NCI-H2081 treated with DMSO at 0.1 percent for 48 hours (cell line): ENCODE measurements around the gene SLFN12L.
"Not testable (repeated sequence)": the region's sequence is repeated elsewhere in the genome, so short reads cannot be mapped to it uniquely, and the experiment has no call there.

ENCODE experiments used
- DNase-seq: peaks from one replicate; lab custom pipeline; 2025; lab: John Stamatoyannopoulos, UW

SLFN12L gene

DNA sequence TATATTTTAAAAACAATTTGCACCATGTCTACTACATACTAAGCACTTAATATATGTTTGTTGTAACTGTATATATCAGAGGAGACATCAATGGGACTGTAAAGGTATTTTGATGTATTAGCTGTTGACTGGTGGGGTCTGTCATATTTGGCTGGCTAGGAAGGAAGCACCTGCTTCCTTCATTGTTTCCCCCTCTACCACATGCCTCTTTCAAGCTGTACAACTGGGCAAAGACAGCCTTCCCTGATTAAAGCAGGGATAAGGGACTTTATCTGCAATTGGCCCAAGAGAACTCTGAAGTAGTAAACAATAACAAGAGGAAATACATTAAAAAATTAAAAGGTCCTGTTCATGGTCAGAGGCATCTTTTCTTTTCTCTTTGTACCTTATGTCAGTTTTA, 5.5 kb upstream of the SLFN12L start:
- DNase-seq, result no peak

DNA sequence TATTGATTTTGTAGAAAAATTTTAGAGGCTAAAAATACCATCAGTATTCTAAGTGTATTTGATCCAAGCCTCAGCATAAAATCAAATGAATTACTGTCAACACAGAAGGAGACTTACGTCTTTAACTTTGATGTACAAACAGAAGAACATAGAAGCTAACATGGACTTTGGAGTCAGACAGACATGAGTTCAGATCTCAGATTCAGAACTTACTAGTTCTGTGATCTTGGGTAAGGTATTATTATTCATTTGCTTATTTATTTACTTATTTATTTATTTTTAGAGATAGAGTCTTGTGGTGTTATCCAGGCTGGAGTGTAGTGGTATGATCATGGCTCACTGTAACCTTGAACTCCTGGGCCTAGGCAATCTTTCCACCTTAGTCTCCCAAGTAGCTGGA, 4.0 kb upstream of the SLFN12L start:
- DNase-seq, result no peak

- DNase-seq, result no peak
These were observed 3.3 kb upstream of the SLFN12L start for GRCh38 chr17:35540589-35541404.

DNA sequence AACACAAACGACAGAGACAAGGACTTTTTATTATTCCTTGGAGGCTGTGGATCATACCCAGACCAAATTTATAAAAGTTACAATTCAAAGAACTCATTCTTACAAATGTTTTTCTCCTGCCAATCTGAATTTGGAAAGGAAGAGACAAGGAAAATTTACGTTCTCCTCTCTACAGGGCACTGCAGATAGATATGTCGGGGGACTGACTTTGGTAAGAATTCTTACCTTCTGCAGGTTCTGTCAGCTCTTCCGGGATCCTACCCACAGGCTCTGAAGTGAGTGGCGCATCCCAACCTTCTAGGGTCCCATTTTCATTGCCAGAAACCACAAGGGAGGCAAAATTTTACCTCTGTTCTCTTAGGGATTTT, 2.2 kb upstream of the SLFN12L start:
- no peak for DNase-seq

DNA sequence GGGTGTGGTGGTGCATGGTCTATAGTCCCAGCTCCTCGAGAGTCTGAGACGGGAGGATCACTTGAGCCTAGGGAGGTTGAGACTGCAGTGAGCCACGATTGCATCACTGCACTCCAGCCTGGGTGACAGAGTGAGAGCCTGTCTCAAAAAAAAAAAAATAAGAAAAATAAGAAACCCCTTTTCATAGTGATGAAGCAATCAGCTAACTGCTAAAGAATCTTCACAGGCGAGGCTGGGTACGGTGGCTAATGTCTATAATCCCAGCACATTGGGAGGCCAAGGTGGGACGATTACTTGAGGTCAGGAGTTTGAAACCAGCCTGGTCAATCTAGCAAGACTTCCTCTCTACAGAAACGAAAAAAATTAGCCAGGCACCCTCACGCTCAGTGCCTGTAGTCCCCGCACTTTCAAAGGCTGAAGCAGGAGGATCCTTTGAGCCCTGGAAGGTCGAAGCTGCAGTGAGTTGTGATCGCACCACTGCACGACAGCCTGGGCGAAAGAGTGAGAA, 760 bp downstream of the SLFN12L start:
- DNase-seq, result no peak

- DNase-seq, result not testable (repeated sequence)
These were observed 2.1 kb downstream of the SLFN12L start for GRCh38 chr17:35535406-35535805.

DNA sequence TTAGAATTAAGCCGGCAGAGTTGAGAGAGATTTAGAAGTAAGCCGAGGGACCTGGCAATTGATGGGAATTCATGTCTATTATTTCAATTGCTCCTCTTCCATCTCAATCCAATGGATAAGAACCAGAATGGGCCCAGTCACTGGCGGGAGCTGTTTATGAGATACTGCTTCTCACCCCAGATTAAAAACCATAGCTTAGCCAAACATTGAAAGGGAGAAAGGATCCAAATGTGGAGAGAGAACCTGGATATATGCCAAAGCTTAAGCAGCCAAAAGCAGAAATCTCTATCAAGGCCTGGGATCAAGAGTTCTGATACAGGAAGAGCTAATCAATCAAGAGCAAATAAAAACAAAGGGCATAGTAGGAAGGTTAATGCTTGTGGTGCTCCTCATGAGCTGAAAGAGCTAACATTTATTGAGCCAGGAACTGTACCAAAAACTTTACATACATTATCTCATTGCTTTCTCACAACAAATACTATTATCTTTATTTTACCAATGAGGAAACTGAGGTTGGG, 2.8 kb downstream of the SLFN12L start:
- no peak for DNase-seq

DNA sequence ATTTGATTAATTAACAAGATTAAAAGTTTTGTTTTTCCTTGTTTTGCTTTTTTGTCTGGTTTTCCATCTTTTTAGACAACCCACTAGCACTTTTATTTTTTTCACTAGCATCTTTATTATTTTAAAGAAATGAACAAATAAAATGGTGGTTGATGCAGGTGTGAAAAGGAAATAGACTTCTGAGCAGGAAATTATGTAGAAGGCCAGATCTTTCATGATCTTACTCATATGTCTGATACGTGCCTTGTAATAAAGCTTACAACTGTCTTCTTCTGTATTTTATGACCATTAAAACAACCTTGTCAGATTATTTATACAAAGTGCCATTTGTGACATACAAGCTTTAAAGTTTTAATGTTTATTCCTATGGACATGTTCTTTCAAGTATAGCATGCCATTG, 6.3 kb downstream of the SLFN12L start:
- no peak for DNase-seq

- no peak for DNase-seq
These were observed 7.6 kb downstream of the SLFN12L start for GRCh38 chr17:35529866-35530265.

DNA sequence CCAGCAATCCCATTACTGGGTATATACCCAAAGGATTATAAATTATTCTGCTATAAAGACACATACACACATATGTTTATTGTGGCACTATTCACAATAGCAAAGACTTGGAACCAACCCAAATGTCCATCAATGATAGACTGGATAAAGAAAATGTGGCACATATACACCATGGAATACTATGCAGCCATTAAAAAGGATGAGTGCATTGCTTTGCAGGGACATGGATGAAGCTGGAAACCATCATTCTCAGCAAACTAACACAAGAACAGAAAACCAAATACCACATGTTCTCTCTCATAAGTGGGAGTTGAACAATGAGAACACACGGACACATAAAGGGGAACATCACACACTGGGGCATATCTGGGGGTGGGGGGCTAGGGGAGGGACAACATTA, 8.2 kb downstream of the SLFN12L start:
- DNase-seq, result not testable (repeated sequence)

GRCh38 chr17:35523296-35523695, 14.2 kb downstream of the SLFN12L start:
- no peak for DNase-seq

DNA sequence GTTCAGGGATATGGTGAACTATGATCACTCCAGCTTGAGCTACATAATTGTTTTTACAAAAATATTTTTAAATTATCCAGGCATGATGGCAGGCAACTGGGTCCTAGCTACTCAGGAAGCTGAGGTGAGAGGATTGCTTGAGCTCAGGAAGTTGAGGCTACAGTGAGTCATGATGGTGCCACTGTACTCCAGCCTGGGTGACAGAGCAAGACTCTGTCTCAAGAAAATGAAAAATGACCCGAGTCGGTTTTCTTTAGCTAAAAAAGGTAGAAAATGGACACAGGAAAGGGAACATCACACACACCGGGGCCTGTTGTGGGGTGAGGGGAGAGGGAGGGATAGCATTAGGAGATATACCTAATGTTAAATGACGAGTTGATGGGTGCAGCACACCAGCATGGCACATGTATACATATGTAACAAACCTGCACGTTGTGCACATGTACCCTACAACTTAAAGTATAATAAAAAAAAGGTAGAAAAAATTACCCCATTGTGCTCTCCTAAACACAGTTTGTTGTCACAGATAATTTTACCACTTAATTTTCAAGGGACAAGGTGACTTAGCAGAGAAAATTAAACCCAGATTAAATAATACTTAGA, 15.7 kb downstream of the SLFN12L start:
- not testable (repeated sequence) for DNase-seq

- no peak for DNase-seq
These were observed 16.3 kb downstream of the SLFN12L start for GRCh38 chr17:35521150-35521549.

DNA sequence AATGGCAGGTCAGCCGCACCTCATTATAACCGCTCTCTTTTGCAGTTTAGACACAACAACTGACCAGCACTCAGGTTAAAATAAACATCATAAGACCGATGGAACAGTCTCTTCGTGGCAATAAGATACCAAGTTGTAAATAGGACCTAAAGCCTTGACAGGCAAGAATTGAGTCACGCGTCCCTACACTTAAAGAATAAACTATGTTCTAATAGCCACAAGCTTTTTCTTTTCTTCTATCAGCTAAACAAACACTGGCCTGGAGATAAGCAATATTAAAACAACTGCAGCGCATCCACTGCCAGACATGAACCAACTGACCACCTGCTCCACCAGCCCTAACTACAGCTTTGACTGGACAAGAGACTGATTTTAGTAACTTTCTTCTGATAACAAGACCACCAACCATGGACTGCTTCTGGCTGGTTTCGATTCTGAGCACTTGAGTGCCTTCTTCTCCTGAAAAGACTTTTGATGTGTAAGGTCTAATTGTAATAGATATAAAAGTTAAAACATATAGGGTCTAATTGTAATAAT, 17.5 kb downstream of the SLFN12L start:
- DNase-seq, result no peak

GRCh38 chr17:35519439-35519838, 18.0 kb downstream of the SLFN12L start:
- no peak for DNase-seq

DNA sequence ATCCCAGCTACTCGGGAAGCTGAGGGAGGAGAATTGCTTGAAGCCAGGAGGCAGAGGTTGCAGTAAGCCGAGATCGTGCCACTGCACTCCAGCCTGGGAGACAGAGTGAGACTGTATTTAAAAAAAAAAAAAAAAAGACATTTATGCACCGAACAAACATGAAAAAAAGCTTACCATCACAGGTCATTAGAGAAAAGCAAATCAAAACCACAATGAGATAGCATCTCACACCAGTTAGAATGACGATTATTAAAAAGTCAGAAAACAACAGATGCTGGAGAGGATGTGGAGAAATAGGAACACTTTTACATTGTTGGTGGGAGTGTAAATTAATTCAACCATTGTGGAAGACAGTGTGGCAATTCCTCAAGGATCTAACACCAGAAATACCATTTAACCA, 19.0 kb downstream of the SLFN12L start:
- not testable (repeated sequence) for DNase-seq

GRCh38 chr17:35515027-35515426, 22.5 kb downstream of the SLFN12L start:
- no peak for DNase-seq

DNA sequence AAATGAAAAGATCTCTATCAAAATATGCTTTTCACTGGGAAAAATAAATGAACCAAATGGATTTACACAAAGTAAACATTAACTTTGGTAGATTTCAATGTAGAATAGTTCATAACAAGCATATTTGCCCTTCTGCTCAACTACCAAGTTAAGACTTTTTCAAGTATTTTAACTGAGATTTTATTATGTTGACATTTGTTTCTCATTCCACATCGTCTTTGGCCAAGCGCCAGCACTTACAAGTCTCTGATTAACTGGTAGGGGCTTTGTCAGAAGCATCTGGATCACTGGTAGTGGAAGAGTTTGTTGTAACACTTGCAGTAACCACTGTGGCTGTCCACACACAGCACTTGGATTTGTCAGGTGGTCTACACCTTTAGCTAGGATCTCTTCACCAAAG, 22.9 kb downstream of the SLFN12L start:
- no peak for DNase-seq

DNA sequence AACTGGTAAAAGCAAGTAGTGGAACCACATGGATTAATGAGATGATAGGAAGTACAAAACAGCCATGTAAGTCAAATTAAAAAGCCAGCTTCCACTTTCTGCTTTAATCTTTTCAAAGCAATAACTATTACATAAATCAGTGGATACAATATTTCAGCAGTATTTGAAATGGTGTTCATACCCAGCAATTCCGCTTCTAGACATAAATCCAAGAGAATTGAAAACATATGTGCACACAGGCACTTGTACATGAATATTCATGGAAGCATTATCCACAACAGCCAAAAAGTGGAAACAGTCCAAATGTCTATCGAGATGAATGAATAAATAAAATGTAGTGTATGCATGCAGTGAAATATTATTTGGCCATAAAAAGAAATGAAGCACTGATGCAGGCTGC, 27.4 kb downstream of the SLFN12L start:
- DNase-seq, result no peak

GRCh38 chr17:35507714-35508113, 29.8 kb downstream of the SLFN12L start:
- not testable (repeated sequence) for DNase-seq

DNA sequence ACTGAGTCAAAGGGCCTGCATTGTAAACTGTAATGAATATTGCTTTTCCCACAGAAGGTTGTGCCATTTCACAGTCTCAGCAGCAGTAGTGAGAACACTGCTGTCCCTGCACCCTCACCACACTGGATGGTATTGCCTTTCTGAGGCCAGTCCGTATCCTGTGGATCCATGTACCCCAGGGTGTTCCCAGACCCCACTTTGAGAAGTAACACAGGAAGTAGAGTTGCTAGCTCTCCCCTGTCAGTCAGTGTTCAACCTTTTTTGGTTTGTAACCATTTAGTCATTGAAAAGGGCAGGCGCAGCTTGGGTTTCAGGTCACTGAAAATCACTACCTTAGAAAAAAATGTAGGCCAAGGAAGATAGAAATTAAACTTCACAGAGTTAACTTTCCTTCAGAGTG, 37.9 kb downstream of the SLFN12L start:
- no peak for DNase-seq

DNA sequence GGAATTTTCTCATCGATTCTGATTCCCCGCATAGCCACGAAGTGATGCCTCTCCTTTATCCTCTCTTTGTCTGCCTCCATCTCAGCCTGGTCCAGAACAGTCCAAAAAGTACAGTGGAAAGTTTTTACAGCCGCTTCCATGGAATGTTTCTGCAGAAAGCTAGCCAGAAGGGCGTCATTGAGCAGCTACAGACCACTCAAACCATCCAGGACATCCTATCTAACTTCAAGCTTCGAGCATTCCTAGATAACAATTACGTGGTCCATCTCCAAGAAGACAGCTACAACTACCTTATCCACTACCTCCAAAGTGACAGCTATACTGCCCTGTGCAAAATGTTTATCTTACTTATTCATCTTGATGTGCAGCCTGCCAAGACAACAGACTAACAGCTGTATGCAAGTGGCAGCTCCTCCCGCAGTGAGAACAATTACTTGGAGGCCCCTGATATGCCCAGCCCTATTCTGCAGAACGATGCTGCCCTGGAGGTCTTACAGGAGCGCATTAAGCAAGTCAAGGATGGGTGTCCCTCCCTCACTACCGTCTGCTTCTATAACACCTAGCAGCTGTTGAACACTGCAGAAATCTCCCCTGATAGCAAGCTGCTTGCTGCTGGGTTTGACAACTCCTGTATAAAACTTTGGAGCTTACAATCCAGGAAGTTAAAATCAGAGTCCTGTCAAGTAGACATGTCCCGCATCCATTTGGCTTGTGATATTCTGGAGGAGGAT, 38.9 kb downstream of the SLFN12L start:
- no peak for DNase-seq
